ENCODE data around the gene MYPOP. TPM values are rescaled to one million over a fixed set of nuclear protein-coding genes. Genes with fewer than 3 reads are reported as not detected.
A peak's percentile ranks its signal among the peaks of the same experiment; 100 is the strongest.

MYPOP gene
- total and polyA plus RNA-seq, 2 of the 13 experiments (the other 11 are each of a cell fraction or from before 2014, with no cell fraction given), result 2.3 to 2.7 TPM

- peak; percentile 76 for TF ChIP-seq HNRNPK (IDR thresholded peaks at IDR 0.05; ENCODE audit: low read depth, low read length, poor library complexity, severe bottlenecking)
- TF ChIP-seq NR2F2 (IDR thresholded peaks at IDR 0.05; ENCODE audit: borderline replicate concordance, low read depth), result no peak; the same call in 1 of the 2 replicates
- TF ChIP-seq MAZ (IDR thresholded peaks at IDR 0.05; ENCODE audit: borderline replicate concordance, low read depth, low read length), result no peak; the same call in 1 of the 2 replicates
- no peak; the same call in 1 of the 2 replicates for TF ChIP-seq MAZ (CRISPR knock-in tag; IDR thresholded peaks at IDR 0.05; ENCODE audit: low read depth)
- TF ChIP-seq IRF1 (CRISPR knock-in tag; IDR thresholded peaks at IDR 0.05; ENCODE audit: low read depth), result no peak
- peak; percentile 65; the same call in 1 of the 2 replicates for TF ChIP-seq ZNF772 (CRISPR knock-in tag; IDR thresholded peaks at IDR 0.05)
- TF ChIP-seq, protein P1, sequence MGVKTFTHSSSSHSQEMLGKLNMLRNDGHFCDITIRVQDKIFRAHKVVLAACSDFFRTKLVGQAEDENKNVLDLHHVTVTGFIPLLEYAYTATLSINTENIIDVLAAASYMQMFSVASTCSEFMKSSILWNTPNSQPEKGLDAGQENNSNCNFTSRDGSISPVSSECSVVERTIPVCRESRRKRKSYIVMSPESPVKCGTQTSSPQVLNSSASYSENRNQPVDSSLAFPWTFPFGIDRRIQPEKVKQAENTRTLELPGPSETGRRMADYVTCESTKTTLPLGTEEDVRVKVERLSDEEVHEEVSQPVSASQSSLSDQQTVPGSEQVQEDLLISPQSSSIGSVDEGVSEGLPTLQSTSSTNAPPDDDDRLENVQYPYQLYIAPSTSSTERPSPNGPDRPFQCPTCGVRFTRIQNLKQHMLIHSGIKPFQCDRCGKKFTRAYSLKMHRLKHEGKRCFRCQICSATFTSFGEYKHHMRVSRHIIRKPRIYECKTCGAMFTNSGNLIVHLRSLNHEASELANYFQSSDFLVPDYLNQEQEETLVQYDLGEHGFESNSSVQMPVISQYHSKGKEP (CRISPR knock-in tag; IDR thresholded peaks at IDR 0.05), result no peak
- TF ChIP-seq, protein P2, sequence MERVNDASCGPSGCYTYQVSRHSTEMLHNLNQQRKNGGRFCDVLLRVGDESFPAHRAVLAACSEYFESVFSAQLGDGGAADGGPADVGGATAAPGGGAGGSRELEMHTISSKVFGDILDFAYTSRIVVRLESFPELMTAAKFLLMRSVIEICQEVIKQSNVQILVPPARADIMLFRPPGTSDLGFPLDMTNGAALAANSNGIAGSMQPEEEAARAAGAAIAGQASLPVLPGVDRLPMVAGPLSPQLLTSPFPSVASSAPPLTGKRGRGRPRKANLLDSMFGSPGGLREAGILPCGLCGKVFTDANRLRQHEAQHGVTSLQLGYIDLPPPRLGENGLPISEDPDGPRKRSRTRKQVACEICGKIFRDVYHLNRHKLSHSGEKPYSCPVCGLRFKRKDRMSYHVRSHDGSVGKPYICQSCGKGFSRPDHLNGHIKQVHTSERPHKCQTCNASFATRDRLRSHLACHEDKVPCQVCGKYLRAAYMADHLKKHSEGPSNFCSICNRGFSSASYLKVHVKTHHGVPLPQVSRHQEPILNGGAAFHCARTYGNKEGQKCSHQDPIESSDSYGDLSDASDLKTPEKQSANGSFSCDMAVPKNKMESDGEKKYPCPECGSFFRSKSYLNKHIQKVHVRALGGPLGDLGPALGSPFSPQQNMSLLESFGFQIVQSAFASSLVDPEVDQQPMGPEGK (CRISPR knock-in tag; IDR thresholded peaks at IDR 0.05), result peak; percentile 92
- TF ChIP-seq ZNF616 (CRISPR knock-in tag; IDR thresholded peaks at IDR 0.05; ENCODE audit: low read depth), result no peak
- TF ChIP-seq ZNF484 (CRISPR knock-in tag; IDR thresholded peaks at IDR 0.05; ENCODE audit: borderline replicate concordance, low read depth), result no peak
- TF ChIP-seq ZNF225 (CRISPR knock-in tag; IDR thresholded peaks at IDR 0.05), result no peak
- TF ChIP-seq RFXANK (CRISPR knock-in tag; IDR thresholded peaks at IDR 0.05), result no peak
- no peak for TF ChIP-seq PRDM15 (CRISPR knock-in tag; IDR thresholded peaks at IDR 0.05)
- TF ChIP-seq ZNF12 (CRISPR knock-in tag; IDR thresholded peaks at IDR 0.05), result no peak
- TF ChIP-seq EHMT2 (IDR thresholded peaks at IDR 0.05; ENCODE audit: borderline replicate concordance, low read depth, low read length), result no peak
- TF ChIP-seq ZNF234 (CRISPR knock-in tag; conservative IDR thresholded peaks at IDR 0.05), result no peak
- TF ChIP-seq NCOR1 (IDR thresholded peaks at IDR 0.05; ENCODE audit: borderline replicate concordance, low read length), result 0 out of 2 replicates have a peak, but pooled peaks have one; percentile 33
- TF ChIP-seq SUZ12 (IDR thresholded peaks at IDR 0.05; ENCODE audit: low read depth, low read length), result no peak
- peak; percentile 13 for TF ChIP-seq TEAD3 (CRISPR knock-in tag; optimal IDR thresholded peaks at IDR 0.05; ENCODE audit: borderline replicate concordance)
- TF ChIP-seq ZNF775 (CRISPR knock-in tag; IDR thresholded peaks at IDR 0.05; ENCODE audit: borderline replicate concordance), result no peak
- TF ChIP-seq ZBTB38 (CRISPR knock-in tag; IDR thresholded peaks at IDR 0.05), result no peak
- TF ChIP-seq PAF1 (CRISPR knock-in tag; IDR thresholded peaks at IDR 0.05), result no peak
- TF ChIP-seq SIN3B (IDR thresholded peaks at IDR 0.05; ENCODE audit: low read length), result no peak
These were observed 25.8 kb downstream of the MYPOP start (continued) for GRCh38 chr19:45876411-45877197.
